Measurements from ENCODE around the gene CRBN. TPM values are rescaled to one million over a fixed set of nuclear protein-coding genes. Genes with fewer than 3 reads are reported as not detected.
A peak's percentile ranks its signal among the peaks of the same experiment; 100 is the strongest.

Gene CRBN
- total and polyA plus RNA-seq, 2 of the 13 experiments (the other 11 are each of a cell fraction or from before 2014, with no cell fraction given) = 30.8 to 36.1 TPM

- TF ChIP-seq AFF4 (CRISPR knock-in tag; IDR thresholded peaks at IDR 0.05) (no peak; the same call in 1 of the 2 replicates), SOX6 (IDR thresholded peaks at IDR 0.05) (no peak), SOX6 (CRISPR knock-in tag; IDR thresholded peaks at IDR 0.05) (peak; percentile 74), ZNF350 (CRISPR knock-in tag; IDR thresholded peaks at IDR 0.05; ENCODE audit: borderline replicate concordance, low read depth) (peak; percentile 97), ZNF619 (CRISPR knock-in tag; IDR thresholded peaks at IDR 0.05) (peak; percentile 97; the same call in 1 of the 2 replicates), ATF2 (CRISPR knock-in tag; IDR thresholded peaks at IDR 0.05) (peak; percentile 74), NCOA1 (CRISPR knock-in tag; IDR thresholded peaks at IDR 0.05) (peak; percentile 46; the same call in 1 of the 2 replicates), ATF5 (CRISPR knock-in tag; IDR thresholded peaks at IDR 0.05; ENCODE audit: low read depth) (no peak), PAWR (CRISPR knock-in tag; IDR thresholded peaks at IDR 0.05; ENCODE audit: borderline replicate concordance) (no peak), BRF2 (CRISPR knock-in tag; IDR thresholded peaks at IDR 0.05) (0 out of 2 replicates have a peak, but pooled peaks have one; percentile 46), NFE2L2 (IDR thresholded peaks at IDR 0.05; ENCODE audit: low read length) (no peak), ZKSCAN1 (IDR thresholded peaks at IDR 0.05; ENCODE audit: low read length) (no peak), ZNF790 (CRISPR knock-in tag; IDR thresholded peaks at IDR 0.05; ENCODE audit: borderline replicate concordance) (peak; percentile 84; the same call in 1 of the 2 replicates), PHF8 (CRISPR knock-in tag; IDR thresholded peaks at IDR 0.05) (peak; percentile 99), NPAS2 (CRISPR knock-in tag; IDR thresholded peaks at IDR 0.05; ENCODE audit: borderline replicate concordance) (no peak), PTBP1 (IDR thresholded peaks at IDR 0.05; ENCODE audit: low read depth, low read length, poor library complexity, severe bottlenecking) (peak; percentile 50), ZNF616 (CRISPR knock-in tag; IDR thresholded peaks at IDR 0.05; ENCODE audit: low read depth) (no peak), HNF4A (CRISPR knock-in tag; IDR thresholded peaks at IDR 0.05) (0 out of 2 replicates have a peak, but pooled peaks have one; percentile 9)
- TF ChIP-seq, protein P1, sequence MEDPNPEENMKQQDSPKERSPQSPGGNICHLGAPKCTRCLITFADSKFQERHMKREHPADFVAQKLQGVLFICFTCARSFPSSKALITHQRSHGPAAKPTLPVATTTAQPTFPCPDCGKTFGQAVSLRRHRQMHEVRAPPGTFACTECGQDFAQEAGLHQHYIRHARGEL (CRISPR knock-in tag; IDR thresholded peaks at IDR 0.05) = 0 out of 2 replicates have a peak, but pooled peaks have one; percentile 37
Measured at GRCh38 chr3:3179407-3180094, at the start of gene CRBN (continued).

Data from HepG2 (cell line).